Pons (tissue), 1 donor: ENCODE measurements around the gene COL21A1.
A peak's percentile ranks its signal among the peaks of the same experiment; 100 is the strongest.

Source experiments
- DNase-seq: peaks from one replicate; pipeline ENCODE4 v3.0.0-alpha.2; 2016; ENCODE audit warnings: low spot score

The COL21A1 gene

DNA sequence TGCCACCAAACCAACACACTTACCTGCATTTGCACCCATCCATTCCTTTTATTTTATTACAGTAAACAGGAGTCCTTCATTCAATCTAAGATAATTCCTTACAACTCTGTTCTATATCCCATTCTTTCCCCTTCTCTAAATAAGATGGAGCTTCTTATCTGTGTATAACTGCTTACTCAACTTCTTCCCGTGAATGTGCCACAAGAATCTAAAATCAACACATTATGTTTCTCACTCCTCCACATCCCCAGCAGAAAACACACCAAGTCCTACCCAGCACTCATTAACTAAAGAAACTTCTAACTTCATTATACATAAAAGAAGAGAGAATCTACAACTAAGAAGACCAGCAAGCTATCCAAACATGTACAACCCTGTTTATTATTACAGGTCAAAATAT is 141.1 kb downstream of the COL21A1 start:
- no peak for DNase-seq

DNA sequence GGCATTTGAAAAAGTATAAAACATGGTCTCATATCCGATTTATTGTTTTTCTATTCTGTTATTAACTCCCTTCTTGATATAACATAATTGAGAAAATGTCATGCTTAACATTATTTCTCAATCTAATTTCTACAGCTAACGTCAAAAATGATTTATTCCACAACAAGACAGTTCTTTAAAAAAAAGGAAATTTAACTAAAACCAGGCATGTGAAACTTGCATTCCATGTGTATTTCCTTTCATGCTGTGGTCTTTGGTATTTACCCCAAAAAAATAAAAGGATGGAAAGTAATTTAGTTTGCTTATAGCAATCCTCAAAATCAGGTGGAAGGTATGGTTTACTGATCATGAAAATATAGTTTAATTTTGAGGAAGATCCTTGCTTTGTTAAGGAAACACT is 142.8 kb downstream of the COL21A1 start:
- DNase-seq = no peak

DNA sequence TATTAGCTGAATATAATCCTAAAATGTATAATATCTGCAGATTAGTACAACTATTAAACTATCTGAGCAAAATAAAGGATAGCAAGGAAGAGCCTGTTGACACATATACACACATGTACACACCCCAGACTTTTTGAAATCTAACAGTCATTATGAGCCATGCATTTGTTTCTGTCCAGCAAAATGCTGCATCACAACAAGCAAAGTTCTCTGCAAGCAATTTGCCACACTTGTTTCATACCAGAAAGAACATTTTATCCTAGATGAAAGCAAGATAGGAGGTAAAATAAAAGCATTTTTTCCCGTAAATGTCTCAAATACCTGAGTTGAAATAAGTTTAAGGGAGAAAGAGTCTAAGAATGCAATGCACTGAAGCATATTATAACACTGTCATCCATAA is 145.2 kb downstream of the COL21A1 start:
- no peak for DNase-seq

DNA sequence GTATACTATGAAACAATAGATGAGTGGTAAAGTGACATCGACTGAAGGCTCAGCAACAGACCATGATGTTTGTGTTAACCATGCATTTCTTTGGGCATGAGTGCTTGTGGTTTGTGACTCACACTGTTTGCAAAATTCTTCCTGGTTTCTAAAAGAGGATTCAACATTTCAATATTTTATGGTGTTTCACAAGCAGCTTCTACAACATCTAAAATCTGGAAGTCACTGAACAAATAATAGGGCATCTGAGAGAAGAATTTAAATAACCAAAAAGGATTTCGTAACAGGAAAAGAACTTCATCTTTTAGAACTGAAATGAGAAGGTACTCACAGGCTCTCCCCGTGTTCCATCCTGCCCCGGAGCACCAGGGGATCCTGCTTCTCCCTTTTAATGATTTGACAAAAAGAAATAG is 146.2 kb downstream of the COL21A1 start:
- DNase-seq = no peak

DNA sequence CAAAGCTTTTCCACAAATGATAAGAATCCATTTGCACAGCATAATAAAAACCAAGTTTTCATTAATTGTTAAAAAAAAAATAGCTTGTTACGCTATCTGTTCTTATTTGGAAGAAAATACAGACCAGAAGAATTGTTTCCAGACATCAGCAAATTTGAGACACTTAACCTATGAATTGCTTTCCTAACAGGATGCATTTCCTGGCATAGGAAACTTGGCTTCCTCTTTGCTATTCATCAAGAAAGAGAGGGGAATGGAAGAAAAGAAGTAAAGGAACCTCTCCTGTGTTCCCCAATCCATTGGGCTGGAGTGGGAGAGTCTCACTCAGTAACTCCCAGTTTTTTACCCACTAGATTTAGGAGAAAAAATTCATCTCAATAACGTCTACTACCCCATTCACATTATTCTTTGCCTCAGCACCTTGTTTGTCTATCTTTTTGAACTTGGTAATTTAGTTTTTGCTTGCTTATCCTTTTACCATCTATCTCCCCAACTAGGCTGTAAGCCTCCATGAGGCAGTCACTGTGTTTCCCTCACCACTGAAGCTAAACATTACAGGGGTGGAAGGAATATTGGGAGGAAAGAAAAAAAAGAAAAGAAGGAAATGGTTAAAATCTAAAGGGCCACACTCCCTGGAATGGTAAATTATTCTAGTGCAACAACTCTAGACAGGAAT is 150.3 kb downstream of the COL21A1 start:
- DNase-seq = no peak

DNA sequence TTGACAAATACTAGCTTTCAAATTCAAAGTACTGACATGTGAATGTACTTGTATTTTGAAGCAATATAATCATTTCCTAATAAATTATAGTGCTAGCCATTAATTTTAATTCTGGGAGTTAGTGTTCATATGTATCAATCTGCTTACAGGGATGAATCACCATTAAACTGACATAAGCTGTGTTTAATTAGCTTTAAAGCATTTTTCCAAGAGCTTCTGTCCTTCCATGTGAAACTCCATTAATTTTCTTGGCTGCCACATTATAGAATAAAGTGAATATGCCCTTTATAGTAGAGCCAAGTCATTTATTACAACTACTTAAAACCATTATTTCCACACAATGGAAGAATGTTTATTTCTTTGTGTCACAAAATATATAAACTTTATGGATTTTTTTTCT is 150.8 kb downstream of the COL21A1 start:
- no peak for DNase-seq

DNA sequence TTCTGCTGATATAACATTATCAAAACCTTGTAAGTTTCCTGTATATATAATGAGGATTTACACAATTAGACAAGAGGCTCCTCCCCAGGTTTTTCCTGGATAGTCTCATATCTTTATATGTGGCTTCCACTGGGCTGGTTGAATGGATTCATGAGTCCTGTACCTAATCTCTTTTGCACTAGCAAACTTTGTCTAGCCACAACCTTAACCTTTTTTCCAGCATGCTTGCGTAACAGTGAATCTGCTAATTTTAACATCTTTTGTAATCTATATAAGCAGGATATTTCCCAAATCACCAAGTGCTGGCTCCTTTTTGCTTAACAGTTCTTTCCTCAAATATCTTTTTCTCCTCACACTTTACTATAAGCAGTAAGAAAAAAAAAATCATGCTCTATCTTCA is 153.6 kb downstream of the COL21A1 start:
- no peak for DNase-seq

DNA sequence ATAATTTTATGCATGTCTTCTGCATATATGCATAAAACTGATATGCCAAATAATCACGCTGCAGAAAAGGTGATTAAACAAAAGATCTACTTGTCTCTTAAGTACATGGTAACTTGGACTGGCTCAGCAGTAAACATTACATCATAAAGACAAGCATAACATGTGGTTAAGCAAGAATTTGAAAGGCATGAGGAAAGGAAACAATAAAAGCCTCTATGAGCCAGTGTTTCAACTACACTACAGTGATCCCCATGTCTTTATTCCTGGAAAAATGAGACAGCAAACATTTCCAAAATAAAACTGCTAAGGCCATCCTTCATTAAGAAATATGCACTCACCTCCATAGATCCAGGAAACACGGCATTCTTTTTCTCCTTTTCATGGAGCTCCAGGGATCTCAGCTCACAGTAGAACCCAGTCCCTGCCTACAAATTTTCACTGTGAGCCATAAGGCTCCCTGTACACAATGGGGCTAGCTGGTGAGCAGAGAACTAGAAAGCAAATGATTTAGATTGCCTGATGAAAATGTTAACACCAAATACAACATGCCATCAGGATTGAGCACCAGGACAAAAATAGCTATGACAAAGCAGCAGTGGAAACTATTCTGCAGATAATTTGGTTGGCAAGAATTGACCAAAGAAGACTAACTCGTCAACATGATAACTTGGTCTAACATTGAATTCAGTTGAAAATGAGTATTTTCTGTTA is 156.1 kb downstream of the COL21A1 start:
- DNase-seq = peak; percentile 8

DNA sequence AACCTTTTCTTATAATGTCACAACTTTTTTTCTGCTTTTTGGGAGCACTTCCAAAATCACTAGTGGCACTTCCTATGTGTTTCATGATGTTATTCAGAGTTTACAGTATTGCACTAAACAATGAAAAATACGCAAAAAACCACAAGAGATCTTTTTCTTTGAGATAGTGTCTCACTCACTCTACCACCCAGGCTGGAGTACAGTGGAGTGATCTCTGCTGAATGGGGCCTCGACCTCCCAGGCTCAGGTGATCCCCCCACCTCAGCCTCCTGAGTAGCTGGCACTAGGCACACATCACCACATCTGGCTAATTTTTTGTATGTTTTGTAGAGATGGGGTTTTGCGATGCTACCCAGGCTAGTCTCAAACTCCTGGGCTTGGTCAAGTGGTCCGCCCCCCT is 158.7 kb downstream of the COL21A1 start:
- DNase-seq = no peak

DNA sequence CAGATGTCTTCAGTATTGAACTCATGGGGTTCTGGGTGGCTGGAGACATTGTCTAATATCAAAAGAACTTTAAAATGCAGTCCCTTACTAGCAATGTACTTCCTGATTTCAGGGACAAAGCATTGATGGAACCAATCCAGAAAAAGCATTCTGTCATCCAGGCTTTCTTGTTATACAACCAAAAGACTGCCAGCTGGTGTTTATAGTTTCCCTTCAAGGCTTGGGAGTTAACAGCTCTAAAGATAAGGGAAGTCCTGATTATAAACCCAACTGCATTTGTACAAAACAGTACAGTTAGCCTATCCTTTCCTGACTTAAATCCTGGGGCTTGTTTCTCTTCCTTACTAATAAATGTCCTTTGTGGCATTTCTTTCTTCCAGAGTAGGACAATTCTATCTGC is 160.0 kb downstream of the COL21A1 start:
- no peak for DNase-seq

DNA sequence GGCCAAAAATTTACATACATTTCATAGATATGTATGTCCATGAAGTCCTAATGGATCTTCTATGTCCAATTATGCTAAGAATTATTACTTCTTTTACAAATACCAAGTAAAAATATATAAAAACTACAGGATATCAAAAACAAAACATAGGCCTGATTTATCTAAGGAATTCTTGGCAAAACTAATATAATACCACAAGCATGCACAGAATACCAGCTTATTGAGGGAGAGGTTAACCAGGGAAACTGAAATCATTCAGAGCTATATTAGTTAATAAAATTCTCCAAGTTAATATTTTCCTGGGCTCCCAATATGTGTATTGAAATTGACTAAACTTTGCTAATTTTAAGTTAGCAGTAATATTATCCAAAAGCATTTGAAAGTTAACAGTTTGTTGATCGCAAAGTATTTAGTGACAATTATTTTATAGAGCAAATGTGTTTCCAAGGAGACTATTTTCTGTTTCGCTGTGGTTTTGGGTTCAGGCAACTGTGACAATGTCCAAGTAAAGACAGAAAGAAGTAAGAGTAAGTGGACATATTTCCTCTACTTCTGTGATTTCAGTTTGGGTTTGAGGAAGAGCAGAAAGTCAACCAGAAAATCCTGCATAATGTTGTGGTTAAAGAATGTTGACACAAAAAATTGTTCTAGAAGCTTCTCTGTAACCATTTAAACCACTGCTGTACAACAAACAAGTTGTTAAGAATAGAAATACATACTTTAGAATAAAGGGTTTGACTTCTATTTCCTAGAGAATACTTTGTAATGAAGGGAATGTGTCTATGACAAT is 167.4 kb downstream of the COL21A1 start:
- DNase-seq = no peak

DNA sequence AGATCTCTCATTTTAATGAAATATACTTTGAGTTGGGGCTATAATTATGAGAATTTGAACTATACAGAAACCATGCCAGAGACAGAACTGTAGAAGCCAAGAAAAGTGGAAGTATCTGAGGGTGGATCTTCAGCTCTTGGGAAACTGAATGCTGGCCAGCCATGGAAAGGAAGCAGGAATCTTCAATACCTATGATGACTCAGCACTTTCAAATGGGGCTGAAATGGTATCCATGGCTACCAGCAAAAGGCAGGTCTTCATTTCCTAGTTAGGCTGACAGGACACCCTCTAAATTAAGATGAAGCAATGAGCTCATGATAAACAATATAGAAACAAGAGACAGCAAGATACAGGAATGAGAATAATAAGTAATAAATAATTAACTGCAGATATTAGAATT is 171.3 kb downstream of the COL21A1 start:
- DNase-seq = no peak

DNA sequence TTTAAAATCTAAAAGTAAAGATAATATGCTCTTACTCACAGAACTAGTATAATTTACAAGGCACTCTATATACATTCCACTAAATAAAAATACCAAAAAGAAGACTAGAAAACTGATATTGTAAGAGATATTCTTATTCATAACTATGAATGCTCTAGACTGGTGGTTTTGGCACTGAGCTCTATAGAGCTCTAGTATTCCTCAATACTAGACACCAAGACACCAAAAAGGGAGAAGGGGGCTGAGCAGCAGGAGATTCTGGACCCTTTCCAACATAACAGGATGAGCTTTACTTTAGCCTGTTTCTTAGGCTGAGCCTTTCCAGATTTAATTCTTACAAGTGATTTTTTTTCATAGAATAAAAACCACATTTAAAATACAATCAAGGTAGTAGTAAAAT is 173.6 kb downstream of the COL21A1 start:
- no peak for DNase-seq

DNA sequence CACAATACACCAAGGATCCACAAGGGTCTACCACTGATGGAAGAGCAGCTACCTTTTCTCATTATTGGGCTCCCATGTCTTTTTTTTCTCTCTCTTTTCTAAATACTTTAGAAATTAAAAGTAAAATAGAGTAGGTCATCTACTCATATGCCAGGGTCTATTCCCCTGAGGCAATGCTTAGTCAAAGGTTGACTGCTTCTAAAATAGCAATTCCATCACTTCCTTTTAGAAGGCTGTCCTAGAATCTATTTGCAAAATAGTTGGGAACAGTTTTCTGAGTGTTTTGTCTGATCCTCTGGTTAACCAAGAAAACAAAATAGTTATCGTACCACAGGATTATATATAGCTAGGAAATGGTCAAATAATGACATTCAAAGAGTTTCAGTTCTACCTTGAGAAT is 174.1 kb downstream of the COL21A1 start:
- DNase-seq = no peak

DNA sequence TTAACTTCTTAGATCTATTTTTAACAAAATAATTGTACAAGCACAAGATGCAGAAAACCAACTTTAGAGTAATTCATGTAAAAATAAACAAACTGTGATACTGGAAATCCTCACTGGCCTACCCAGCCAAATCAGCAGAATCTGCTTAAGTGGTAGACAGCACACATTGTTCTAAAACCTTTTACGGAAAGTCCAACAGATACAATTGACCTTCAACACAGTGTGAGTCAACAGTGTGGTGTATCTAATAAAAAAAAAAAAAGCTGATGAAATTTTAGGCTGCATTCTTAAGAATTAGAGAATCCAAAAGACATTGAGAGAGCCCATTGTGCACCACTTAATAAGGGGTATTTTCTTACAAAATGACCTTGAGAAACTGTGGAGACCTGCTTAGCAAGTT is 174.5 kb downstream of the COL21A1 start:
- no peak for DNase-seq

DNA sequence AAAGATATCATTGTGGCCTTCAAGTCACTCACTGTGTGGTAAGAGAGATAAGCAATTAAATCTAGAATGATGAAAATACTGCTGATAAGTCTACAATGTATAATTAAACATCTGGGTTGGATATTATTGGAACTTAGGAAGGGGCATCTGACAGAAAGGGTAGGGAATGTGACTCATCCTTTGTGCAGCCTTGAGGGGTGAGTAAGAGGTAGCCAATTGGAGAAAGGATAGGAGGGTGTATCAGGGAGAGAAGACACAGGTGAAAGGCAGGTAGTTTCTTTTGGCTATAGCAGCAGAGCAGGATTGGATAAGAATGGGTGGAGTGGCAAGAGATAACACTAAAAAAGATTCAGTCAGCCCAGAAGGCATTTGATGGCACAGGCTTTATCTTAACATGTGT is 182.0 kb downstream of the COL21A1 start:
- no peak for DNase-seq

DNA sequence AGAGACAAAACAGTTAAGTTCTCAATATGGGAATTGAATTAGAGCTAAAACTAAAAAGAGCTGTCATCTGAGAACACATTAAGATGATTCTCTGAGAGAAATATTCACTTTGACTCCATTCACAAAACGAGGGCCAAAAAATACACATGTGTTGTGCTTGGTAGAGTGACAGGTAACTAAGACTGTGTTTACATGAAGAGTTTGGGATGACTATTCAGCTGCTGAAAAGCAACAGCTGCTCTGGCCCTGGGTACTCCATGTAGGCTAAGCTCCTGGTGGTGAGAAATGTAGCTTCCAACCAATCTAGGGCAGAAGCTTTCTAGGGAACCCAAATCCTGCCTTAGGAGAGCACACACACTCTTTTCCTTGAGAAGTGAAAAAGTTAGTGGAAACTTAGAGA is 184.5 kb downstream of the COL21A1 start:
- no peak for DNase-seq

DNA sequence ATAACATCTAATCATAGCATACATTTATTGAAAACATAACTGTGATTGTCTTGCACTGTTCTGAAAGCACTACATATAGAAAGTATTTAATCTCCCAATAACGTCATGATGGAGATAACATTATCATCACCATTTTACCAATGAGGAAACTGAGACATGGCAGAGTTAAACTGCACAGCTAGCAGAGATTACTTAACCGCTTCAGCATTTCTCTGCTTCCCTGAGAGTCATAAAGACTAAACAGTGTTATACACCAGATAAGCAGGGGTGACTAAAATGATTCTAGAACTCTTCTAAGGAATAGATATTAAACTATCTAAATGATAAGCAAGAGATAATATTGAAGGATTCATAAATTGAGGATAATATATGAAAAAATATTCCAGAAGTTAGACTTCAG is 188.7 kb downstream of the COL21A1 start:
- DNase-seq = no peak

DNA sequence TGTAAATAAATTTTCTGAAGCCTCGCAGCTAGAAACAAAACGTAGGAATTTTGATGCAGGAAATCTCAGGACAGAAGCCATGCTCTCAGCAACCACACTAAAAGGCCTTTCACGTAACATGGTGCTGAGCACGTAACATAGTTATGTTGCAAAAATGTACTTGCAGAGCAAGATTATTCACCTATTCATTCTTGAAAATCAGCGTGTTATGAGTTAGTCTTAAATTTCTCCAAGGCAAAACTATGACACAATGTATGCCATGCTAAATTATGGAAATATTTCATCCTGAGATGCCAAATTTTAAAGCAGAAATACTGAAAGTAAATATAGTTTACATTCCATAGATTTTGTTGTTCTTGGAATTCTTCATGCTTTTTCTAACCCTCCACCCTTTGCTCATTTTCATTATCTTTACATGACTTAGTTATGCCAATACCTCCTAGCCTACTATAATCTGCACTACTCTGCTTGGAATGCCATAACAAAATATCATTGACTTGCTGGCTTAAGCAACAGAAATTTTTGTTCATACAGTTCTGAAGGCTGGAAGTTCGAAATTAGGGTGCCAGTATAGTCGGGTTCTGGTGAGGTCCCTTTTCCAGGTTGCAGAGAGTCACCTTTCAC is 192.2 kb downstream of the COL21A1 start:
- DNase-seq = no peak

DNA sequence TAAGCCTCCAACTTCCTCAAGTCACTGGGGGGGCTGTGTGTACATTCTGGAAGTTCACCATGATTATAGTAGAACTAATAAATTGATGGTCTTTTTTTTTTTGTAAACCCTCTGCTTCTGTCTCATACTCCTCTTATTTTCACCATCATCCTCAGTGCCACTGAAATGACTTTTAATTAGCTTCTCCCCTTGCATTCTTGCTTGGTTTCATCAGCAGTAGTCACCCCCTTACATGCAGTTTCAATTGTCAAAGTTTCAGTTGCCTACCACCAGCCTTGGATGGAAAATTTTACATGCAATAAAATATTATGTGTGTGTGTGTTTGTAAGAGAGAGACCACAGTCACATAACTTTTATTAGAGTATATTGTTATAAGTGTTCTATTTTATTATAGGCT is 196.2 kb downstream of the COL21A1 start:
- no peak for DNase-seq

DNA sequence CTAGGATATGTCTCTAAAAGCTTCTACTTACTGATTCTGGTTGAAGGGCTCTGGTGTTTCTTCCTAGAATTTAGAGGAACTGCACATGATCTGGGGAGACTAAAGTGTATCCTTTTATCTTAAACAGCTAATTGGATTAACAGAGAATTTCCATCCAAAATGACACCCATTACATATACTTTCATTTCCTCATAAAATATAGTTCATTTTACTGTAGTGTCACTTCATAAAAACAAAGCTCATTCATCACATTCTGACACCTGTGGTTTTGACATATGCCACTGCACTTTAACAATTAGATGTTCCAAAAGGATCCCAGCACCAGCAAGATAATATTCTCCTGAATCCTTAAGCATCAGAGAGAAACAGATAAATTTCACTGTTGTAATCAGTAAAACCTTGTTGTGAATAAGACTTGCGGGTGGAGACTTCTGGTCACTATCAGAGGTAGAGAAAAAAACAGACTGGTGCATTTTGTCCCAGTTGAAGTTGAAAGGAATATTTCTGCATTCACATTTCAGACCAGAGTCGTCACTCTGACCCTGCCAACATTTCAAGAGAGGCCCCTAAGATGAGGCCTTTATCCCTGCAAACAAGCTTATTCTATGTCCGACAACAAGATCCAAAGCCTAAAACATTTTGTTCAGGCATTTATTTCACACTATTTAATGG is 196.7 kb downstream of the COL21A1 start:
- no peak for DNase-seq

DNA sequence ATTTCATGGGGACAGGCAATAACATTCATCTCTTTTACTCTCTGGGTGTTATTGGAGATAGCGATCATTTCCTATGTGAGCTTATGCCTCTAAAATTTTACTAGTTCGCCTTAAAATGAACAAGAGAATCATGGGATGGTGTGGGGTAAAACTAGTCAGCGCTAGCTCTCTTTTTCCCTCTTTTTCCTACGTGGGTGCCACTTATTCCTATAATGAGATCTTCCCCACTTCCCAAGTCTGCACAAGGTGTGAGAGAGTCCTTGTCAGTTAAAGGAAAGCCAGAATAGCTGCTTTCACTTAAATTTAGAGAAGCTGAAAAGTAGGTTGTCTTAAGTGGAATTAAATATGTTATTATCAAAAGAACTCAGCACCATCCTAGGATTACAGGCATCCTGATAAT is 198.8 kb downstream of the COL21A1 start:
- no peak for DNase-seq
